Adrenal gland (tissue), 5 donors: ENCODE results near the gene ZCCHC8.

ENCODE experiments used
- POLR2A ChIP-seq, 2 donors: fragments of 450-650 bp; IDR thresholded peaks; one replicate each; pipeline ENCODE4 v1.6.1; 2017; ENCODE audit warnings: antibody characterized with exemption in 2 of 2, mild to moderate bottlenecking in 2 of 2, moderate library complexity in 1 of 2
- TF ChIP-seq, protein P1 (sequence below), 6 experiments: fragments of 450-650 bp in 4 of 6; fragments of 200-600 bp in 2 of 6; sonication (generic) in 1 of 6; IDR thresholded peaks; 1 replicate in 5 of 6; 2 replicates in 1 of 6; pipeline versions ENCODE4 v1.5.1 to v1.8.0; 2016 to 2021; ENCODE audit warnings: antibody characterized with exemption in 6 of 6, mild to moderate bottlenecking in 2 of 6, moderate library complexity in 1 of 6
- donor health status: DM: no; HTN: no; CAD: no.

DNA sequence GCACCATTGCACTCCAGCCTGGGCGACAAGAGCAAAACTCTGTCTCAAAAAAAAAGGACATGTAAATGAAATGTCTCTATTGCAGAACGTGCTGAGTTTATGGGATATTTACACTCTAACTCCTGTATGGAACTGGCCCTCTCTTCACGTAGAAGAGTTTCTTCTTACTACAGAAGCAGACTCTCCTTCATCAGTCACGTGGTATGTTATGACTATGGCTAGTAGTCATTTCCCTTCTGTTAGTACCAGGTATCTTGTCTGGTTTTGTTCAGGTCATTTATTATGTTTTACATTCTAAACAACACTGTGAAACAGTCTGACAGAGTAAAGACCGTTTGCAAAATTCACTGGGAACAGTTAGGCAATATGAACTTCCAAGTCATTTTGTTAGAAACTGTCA, 46.6 kb upstream of the ZCCHC8 start:
- TF ChIP-seq, protein P1, sequence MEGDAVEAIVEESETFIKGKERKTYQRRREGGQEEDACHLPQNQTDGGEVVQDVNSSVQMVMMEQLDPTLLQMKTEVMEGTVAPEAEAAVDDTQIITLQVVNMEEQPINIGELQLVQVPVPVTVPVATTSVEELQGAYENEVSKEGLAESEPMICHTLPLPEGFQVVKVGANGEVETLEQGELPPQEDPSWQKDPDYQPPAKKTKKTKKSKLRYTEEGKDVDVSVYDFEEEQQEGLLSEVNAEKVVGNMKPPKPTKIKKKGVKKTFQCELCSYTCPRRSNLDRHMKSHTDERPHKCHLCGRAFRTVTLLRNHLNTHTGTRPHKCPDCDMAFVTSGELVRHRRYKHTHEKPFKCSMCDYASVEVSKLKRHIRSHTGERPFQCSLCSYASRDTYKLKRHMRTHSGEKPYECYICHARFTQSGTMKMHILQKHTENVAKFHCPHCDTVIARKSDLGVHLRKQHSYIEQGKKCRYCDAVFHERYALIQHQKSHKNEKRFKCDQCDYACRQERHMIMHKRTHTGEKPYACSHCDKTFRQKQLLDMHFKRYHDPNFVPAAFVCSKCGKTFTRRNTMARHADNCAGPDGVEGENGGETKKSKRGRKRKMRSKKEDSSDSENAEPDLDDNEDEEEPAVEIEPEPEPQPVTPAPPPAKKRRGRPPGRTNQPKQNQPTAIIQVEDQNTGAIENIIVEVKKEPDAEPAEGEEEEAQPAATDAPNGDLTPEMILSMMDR (IDR thresholded peaks at IDR 0.05), result no peak
- TF ChIP-seq POLR2A (IDR thresholded peaks at IDR 0.05), result no peak
